ENCODE data around the gene GPC6.

The GPC6 gene

DNA sequence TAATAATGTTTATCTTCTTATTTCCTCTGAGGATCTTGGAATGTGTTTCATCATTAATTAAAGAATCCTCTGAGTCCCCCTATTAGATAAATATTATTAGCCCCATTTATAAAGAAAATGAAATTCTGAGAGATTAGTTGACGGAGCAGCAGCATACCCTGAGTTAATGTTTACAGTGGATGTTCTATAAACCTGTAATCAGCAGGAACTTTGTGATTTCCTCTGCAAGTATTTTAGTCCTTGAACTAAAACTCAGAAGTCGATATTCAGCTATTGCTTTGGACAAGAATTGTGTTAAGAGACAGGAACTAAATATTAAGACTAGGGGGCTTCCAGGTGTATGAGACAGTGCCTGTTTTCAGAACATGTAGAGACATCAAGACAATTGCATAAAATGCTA is 1009.5 kb downstream of the GPC6 start:
- DNase-seq, result no peak

- no peak for DNase-seq
Measured at GRCh38 chr13:94236872-94237271, 1010.3 kb downstream of the GPC6 start.

- no peak for DNase-seq
Measured at GRCh38 chr13:94239135-94239534, 1012.5 kb downstream of the GPC6 start.

DNA sequence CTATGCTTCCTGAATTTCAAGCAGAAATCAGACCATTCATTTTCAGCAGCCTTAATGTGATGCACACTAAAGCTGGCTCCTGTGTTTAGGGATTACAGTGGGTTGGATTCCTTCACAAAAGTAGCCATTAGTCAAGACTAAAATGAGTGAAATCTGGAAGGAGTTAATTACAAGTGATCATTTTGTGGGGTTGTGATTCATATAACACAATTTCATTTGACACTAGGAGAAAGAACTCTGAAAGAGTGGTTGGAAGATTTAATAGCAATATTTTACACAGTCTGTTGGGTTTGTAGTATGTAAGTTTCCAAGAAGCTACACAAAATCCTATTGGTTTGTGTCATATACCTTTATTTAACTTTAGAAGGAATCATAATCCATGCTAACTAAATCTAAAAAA is 1015.9 kb downstream of the GPC6 start:
- no peak for DNase-seq

DNA sequence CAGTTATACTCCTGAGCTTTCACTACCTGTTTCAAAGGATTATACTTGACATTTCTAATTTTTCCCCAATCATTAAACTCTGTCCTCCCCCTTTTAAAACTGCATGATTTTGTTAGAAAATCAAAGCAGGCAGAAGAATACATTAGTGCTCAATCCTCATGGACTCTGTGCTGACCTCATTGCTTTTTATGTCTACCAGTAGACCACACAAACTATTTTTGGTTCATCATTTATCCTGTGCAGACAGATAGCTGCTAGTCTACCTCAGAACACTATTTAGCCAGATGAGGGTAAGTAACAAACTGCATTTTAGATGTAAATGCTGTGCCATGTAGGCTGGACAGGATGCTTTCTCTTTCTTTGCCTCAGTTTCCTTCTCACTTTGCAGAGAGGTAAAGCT is 1016.9 kb downstream of the GPC6 start:
- no peak for DNase-seq

DNA sequence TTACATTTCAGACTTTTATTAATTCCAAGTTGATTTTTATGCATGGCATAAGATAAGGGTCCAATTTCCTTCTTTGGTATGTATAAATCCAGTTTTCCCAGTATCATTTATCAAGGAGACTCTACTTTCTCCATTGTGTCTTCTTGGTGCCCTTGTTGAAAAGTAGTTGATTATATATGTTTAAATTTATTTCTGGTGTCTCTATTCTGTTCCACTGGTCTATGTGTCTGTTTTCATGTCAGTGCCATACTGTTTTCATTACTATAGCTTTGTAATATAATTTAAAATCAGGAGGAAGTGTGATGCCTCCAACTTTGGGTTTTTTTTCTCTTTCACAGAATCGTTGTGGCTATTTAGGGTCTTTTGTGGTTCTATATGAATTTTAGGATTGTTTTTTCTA is 1019.9 kb downstream of the GPC6 start:
- no peak for DNase-seq

DNA sequence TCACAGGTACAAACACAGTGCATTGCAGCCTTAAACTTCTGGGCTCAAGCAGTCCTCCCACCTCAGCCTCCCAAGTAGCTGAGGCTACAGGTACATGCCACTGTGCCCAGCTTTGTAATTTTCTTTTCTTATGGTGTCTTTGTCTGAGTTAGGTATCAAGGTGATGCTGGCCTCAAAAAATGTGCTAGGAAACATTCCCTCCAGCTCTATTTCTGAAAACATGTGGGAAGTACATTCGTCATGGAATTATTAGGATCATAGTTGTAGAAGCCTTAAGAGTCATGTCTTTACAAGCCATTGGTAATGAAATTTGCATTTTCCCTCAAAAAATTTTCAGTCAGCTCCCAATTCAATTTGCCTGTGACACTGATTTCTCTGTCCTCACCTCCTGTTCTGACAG is 1021.3 kb downstream of the GPC6 start:
- DNase-seq, result no peak

DNA sequence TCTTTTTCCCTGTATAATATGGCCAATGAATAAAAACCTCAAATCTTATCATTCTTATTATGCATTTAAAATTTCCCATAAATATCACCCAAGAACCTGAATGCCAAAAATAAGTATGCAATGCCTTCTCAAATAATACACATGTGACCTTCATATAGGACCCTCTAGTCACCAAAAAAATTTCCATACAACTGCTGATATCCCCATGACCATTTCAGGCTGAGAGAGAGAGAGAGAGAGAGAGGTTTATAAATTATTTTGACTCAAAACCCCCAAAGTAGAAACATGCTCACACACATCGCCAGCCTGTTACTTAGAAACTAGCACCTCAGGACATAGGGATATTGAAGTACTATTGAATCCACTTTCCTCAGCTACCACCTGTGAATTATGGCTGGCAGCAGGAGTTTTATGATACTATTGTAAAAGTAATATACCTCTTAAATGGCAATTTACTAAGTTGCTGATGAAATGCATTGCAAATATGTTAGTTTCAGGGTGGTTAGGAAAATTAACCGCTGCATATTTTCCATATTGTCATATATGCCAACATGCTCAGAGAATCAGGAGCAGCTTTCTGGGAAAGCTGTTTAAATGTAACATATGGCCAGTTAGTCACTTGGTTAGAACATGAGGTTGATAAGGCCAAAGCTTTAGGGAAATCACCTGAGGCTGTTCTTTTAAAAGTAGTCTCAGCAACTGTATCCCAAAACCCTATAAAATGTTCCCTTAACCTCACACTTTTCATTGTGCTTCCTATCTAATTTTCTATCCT is 1022.0 kb downstream of the GPC6 start:
- no peak for DNase-seq

GRCh38 chr13:94249512-94249911 is 1022.9 kb downstream of the GPC6 start:
- no peak for DNase-seq

DNA sequence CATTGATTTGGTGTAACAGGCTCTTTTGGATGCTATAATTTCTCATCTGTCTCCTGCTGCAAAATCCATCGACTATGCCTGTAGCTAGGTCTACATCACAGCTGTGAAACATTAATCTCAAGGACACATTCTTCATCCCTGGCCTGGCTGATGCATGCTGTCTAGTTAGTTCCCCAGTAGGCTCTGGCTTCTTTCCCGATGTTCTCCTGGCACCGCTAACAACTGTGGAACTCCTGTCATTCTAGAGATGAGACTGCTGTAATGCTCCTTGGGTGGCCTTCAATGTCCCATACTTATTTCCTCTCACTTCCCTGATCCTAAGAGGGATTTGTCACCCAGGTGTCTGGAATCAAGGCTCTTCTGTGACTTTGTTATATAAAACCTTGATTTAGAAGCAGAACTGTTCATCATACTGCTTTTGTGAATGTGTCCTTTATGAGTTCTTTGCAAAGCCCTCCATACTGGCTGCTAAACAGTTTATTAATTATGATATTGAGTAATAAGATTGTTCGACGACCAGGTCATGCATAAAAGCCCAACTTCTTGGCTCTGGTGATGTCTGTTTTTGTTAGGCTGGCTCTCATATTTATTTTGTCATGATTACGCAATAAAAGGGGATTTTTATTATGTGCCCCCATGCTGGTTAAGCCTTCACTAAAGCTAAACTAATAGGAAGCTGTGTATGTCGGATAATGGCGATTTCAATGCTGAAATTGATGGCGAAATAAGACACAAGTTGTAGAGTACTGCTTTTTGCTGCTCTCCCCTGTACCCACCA is 1025.4 kb downstream of the GPC6 start:
- DNase-seq, result no peak

GRCh38 chr13:94254737-94255136 is 1028.1 kb downstream of the GPC6 start:
- DNase-seq, result no peak

DNA sequence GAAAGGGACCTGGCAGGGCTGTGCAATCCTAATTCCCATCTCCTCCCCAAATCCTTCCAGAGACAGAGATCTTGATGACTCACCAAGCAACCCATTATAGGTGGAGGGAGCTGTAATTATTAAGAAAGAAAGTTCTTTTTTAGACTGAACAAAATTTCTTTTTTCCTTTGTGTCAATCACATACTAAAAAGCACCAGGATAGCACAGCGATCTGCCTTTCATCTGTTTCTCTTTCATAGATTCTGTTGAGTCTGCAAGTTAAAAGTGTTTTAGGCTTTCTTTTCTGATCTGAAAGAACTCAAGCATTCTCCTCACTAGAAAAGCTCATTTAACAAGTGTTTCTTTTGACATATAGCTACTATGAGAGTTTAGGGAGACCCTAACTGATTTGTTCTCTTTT is 1030.1 kb downstream of the GPC6 start:
- no peak for DNase-seq

GRCh38 chr13:94259984-94260383 is 1033.4 kb downstream of the GPC6 start:
- no peak for DNase-seq

DNA sequence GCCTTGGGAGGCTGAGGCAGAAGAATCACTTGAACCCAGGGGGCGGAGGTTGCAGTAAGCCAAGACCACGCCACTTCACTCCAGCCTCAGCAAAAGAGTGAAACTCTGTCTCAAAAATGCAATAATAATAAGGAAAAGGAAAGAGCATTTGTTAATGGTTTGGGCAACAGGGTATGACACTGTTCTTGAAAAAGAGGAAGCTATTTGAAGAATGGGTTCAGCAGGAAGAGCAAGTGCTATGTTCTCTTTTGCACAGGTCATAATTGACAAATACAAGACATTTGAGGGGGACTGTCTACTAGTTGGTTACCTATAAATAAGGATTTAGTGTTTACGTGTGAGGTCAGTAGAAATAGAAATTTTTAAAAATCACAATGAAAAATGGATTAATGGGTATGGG is 1034.6 kb downstream of the GPC6 start:
- DNase-seq, result no peak

DNA sequence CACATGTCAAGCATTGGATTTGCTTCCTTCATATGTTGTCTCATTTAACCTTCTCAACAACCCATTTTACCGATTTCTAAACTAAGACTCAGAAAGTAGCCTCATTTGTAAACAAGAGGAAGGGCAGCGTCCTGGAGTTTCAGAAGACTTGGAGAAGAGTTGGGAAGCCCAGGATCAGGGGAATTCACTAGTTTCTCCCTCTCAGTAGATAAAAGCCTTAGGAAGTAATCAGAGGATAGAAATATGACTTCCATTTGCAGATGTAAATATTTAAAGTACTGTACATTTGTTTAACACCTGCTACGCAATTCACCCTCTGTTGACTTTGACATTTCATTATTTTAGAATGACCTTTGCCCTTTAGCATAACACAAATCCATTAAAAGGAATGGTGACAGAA is 1036.4 kb downstream of the GPC6 start:
- DNase-seq, result no peak

DNA sequence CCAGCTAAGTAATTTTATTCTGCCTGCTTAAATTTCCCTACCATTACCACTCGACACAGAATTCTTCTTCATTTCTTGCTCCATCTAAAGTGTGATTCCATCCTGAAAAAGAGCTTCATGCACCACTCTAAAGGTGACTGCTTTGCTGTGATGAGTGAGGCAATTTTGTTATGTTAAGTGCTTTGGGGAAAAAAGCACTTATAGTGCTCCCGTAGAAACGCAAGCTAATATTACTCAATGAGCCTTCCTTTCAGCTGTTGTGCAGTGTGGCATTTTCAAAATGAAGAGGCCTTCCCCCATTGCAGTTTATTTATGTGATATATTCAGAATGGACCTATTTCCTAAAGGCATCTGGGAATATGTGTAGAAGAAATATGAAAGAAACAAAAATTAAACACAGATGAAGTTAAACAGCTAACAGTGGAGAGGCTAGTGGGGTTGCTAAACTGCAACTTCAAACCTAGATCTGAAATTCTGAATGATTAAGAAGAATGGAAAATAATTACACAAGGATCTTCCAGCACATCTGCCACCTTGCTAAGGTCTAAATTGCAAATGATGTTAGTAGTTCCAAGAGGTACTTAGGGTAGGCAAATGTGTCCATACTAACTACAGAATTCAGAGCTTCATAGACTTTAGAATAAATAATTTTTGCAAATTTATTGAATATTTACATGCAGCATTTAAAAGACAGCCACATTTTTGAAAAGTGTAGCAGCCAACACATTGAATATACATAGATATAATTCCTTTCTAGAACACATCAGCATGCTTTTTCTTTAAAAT is 1041.2 kb downstream of the GPC6 start:
- no peak for DNase-seq

DNA sequence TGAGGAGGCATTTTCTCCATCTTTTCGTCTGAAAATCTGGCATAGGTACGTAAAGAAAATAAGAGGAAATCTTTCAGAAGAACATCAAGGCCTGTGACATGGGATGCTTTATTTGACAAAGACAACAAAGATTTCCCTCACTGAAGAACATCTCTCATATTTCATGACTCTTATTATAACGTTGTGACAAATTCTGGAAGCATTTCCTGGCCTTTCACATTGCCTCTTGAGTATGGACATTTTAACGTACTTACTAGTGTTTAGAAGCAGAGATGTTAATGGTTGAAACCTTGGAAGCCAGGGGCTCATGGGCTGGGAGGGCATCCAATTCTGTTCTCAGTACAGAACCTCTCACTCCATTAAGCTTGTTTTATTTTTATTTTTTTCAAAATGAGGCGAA is 1042.1 kb downstream of the GPC6 start:
- no peak for DNase-seq

DNA sequence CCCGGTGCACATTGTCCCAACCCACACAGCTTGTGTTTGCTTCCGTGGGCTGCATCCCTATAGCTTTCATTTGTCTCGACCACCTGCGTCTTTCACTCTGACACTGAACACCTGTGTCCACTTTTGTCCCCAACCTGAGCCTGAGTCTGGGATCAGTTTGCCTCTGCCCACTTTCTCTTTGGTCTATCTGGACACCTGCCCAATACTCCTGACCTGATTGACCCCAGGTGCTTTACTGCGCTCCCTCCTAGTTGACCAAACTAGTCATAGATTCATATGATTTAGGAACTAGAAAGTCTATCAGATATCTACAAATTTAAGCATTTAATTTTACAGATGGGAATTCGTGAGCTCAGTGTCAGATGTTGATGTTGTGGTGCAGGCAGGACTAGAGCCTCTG is 1043.0 kb downstream of the GPC6 start:
- no peak for DNase-seq

DNA sequence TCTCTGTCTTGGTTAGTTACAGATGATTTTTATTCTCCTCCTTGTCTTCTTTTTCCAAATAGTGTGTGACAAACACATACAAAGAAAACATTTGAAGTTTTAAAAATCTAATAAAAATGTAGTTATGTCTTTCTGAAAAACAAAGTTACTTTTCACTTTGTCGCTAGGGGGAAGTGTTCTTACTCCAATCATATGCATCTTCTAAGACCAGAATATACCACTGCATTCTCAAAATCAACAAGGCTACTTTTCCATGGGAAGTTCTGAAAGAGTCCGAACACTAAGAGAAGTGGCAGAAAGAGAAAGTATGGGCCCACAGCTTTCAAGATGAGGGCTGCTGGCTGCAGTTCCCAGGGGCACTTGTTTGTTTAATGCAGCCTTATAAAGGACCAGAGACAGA is 1043.9 kb downstream of the GPC6 start:
- no peak for DNase-seq

GRCh38 chr13:94272038-94272437 is 1045.4 kb downstream of the GPC6 start:
- no peak for DNase-seq

DNA sequence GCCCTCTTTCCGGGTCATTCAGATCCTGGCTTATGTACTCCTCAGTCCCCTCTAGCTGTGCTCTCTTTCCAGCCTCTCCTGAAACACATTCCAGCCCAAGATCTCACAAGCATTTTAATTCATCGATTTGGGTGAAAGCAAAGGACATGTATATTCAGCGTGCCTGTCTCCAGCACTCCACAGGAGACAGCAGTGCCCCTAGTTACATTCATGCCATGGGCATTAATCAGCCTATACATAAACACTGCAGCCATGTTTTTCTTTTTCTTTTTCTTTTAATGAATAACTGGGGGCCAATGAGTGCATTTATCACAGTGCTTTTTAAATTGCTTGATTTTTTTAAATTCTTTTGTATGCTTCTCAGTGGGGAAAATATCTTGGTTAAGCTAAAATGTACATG is 1053.7 kb downstream of the GPC6 start:
- DNase-seq, result no peak

DNA sequence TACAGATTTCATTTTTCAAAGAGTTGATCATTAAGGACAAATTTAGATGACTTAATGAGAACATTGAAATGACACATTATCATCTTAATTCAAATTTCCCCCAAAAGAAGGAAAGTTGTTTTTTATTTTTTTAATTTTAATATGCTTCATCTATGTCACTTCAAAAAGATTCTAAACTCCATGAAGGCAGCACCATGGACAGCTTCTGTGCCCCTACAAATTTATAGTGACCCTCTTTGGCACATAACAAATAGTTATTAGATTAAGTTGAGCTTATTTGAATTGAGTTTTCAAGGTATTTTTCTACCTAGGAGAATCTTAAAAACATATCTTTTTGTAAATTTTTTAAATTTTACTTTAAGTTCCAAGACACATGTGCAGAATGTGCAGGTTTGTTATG is 1054.2 kb downstream of the GPC6 start:
- DNase-seq, result no peak

GRCh38 chr13:94286581-94286980 is 1060.0 kb downstream of the GPC6 start:
- no peak for DNase-seq
